HCT116 (cell line): ENCODE results near the gene CD248. TPM values are rescaled to one million over a fixed set of nuclear protein-coding genes. Genes with fewer than 3 reads are reported as not detected.

Experiments
- ATAC-seq: fragments of 200-7000 bp; cut with Tn5 transposase; 2 replicates; pipeline ENCODE4 v1.9.1; 2020; ENCODE audit warnings: mild to moderate bottlenecking, moderate library complexity
- BruUV-seq: library from RNA; stranded (reverse); fragments of 400-500 nt; replicated peaks from 2 replicates; lab custom pipeline; 2021; lab: Mats Ljungman, UMichigan
- CTCF ChIA-PET: fragments of 300-600 bp; sonication (Branson Sonifier 250); formaldehyde crosslinking; loops from one replicate; lab custom pipeline; 2021; ENCODE audit warnings: antibody characterized with exemption; lab: Charles Lee
- POLR2A ChIA-PET: fragments of 300-600, 350-600 bp; sonication (Branson Sonifier 250); formaldehyde crosslinking; loops from one replicate; lab custom pipeline; 2021; ENCODE audit warnings: antibody characterized with exemption; lab: Charles Lee
- RAD21 ChIA-PET, 2 experiments: fragments of 300-600 bp; sonication (Branson Sonifier 250); formaldehyde crosslinking; loops; one replicate each; lab custom pipeline; 2023; ENCODE audit warnings: low total read pairs in 2 of 2; ENCODE audit not compliant: uncharacterized antibody in 2 of 2, unreplicated experiment in 2 of 2, low non-redundant PET in 1 of 2; lab: Charles Lee
- DNase-seq: peaks from one replicate; pipeline ENCODE4 v3.0.0-alpha.2; 2010; ENCODE audit warnings: low read depth, low spot score
- H2AFZ ChIP-seq: fragments of 200-600 bp; shearing (Covaris generic), sonication (generic); 2 replicates; pipeline ENCODE4 v1.6.1; 2017; ENCODE audit warnings: low read depth, mixed run types, mixed read lengths, antibody characterized with exemption, low read length; ENCODE audit not compliant: poor library complexity, severe bottlenecking
- H3K27ac ChIP-seq: 2 replicates; pipeline ENCODE4 v1.5.1; 2012; ENCODE audit warnings: low read depth, low read length
- H3K27me3 ChIP-seq: fragments of 200-600 bp; sonication (generic); 2 replicates; pipeline ENCODE4 v1.6.1; 2016; ENCODE audit warnings: mixed run types, low read length, mixed read lengths; ENCODE audit not compliant: insufficient read depth
- H3K36me3 ChIP-seq, 2 experiments: fragments of 200-500 bp in 1 of 2; fragments of 200-600 bp in 1 of 2; sonication (Bioruptor generic) in 1 of 2; sonication (generic) in 1 of 2; 2 replicates each; pipeline versions ENCODE4 v1.5.1 to v1.6.1; 2014 to 2016; ENCODE audit warnings: low read length in 2 of 2, inconsistent platforms in 1 of 2, mixed read lengths in 1 of 2, mixed run types in 1 of 2; ENCODE audit not compliant: insufficient read depth in 2 of 2, control insufficient read depth in 1 of 2
- H3K4me1 ChIP-seq, 2 experiments: fragments of 200-600 bp in 1 of 2; sonication (generic) in 1 of 2; 2 replicates each; pipeline versions ENCODE4 v1.5.1 to v1.6.1; 2012 to 2017; ENCODE audit warnings: low read length in 2 of 2, inconsistent platforms in 1 of 2, mild to moderate bottlenecking in 1 of 2, mixed read lengths in 1 of 2, mixed run types in 1 of 2, moderate library complexity in 1 of 2; ENCODE audit not compliant: insufficient read depth in 2 of 2, control insufficient read depth in 1 of 2
- H3K4me2 ChIP-seq: fragments of 200-600 bp; sonication (generic); 2 replicates; pipeline ENCODE4 v1.6.1; 2017; ENCODE audit warnings: mixed run types, low read length, mixed read lengths
- H3K4me3 ChIP-seq, 2 experiments: fragments of 200-600 bp in 1 of 2; sonication (generic) in 1 of 2; replicated peaks in 1 of 2; 2 replicates each; pipeline ENCODE4 v1.5.1; 2011 to 2016; ENCODE audit warnings: low read length in 2 of 2, control low read depth in 1 of 2, low read depth in 1 of 2, mild to moderate bottlenecking in 1 of 2, mixed read lengths in 1 of 2, mixed run types in 1 of 2
- H3K79me2 ChIP-seq: fragments of 200-600 bp; sonication (generic); 2 replicates; pipeline ENCODE4 v1.6.1; 2017; ENCODE audit warnings: mild to moderate bottlenecking, mixed run types, low read length, moderate library complexity, mixed read lengths; ENCODE audit not compliant: insufficient read depth
- H3K9ac ChIP-seq: fragments of 200-600 bp; sonication (generic); 2 replicates; pipeline ENCODE4 v1.6.1; 2016; ENCODE audit warnings: low read length, mixed read lengths
- H3K9me2 ChIP-seq: fragments of 200-600 bp; sonication (generic), shearing (Covaris generic); 2 replicates; pipeline ENCODE4 v1.6.1; 2017; ENCODE audit warnings: mixed run types, mild to moderate bottlenecking, moderate library complexity; ENCODE audit not compliant: insufficient read depth
- H3K9me3 ChIP-seq, 2 experiments: fragments of 200-500 bp in 1 of 2; fragments of 200-600 bp in 1 of 2; sonication (Bioruptor generic) in 1 of 2; sonication (generic) in 1 of 2; 2 replicates each; pipeline ENCODE4 v1.6.1; 2014 to 2017; ENCODE audit warnings: low read length in 2 of 2, mixed read lengths in 2 of 2, inconsistent platforms in 1 of 2, low read depth in 1 of 2, mild to moderate bottlenecking in 1 of 2, mixed run types in 1 of 2, moderate library complexity in 1 of 2; ENCODE audit not compliant: control insufficient read depth in 1 of 2, insufficient read depth in 1 of 2
- H4K20me1 ChIP-seq: fragments of 200-600 bp; sonication (generic), shearing (Covaris generic); 2 replicates; pipeline ENCODE4 v1.6.1; 2017; ENCODE audit warnings: mixed run types, mild to moderate bottlenecking, moderate library complexity; ENCODE audit not compliant: insufficient read depth
- CBX3 ChIP-seq: IDR thresholded peaks from 2 replicates; pipeline ENCODE4 v1.6.1; 2012; ENCODE audit warnings: low read depth
- CEBPB ChIP-seq: IDR thresholded peaks from 2 replicates; pipeline ENCODE4 v1.6.1; 2012; ENCODE audit warnings: low read depth
- ELF1 ChIP-seq: IDR thresholded peaks from 2 replicates; pipeline ENCODE4 v1.6.1; 2012; ENCODE audit warnings: low read depth, borderline replicate concordance
- EZH2 ChIP-seq: fragments of 200-600 bp; sonication (generic); IDR thresholded peaks from 2 replicates; pipeline ENCODE4 v1.6.1; 2017; ENCODE audit warnings: antibody characterized with exemption, mixed run types
- EZH2phosphoT487 ChIP-seq: fragments of 200-600 bp; IDR thresholded peaks from 2 replicates; pipeline ENCODE4 v1.6.1; 2018; ENCODE audit warnings: antibody characterized with exemption, borderline replicate concordance
- JUND ChIP-seq: IDR thresholded peaks from 2 replicates; pipeline ENCODE4 v1.6.1; 2012
- POLR2A ChIP-seq: IDR thresholded peaks from 2 replicates; pipeline ENCODE4 v1.7.0; 2011; ENCODE audit warnings: borderline replicate concordance; ENCODE audit not compliant: insufficient read depth, insufficient read length; ENCODE audit errors: extremely low read depth
- POLR2AphosphoS5 ChIP-seq: IDR thresholded peaks from 2 replicates; pipeline ENCODE4 v1.6.1; 2011; ENCODE audit warnings: mild to moderate bottlenecking, low read depth, low read length, moderate library complexity
- RAD21 ChIP-seq: IDR thresholded peaks from 2 replicates; pipeline ENCODE4 v1.6.1; 2012; ENCODE audit warnings: low read depth, mild to moderate bottlenecking
- SIN3A ChIP-seq: IDR thresholded peaks from 2 replicates; pipeline ENCODE4 v1.6.1; 2012; ENCODE audit warnings: low read depth
- SP1 ChIP-seq: IDR thresholded peaks from 2 replicates; pipeline ENCODE4 v1.6.1; 2012; ENCODE audit warnings: low read depth
- SRF ChIP-seq: IDR thresholded peaks from 2 replicates; pipeline ENCODE4 v1.6.1; 2012; ENCODE audit warnings: low read depth
- TCF7L2 ChIP-seq: IDR thresholded peaks from 2 replicates; pipeline ENCODE4 v1.7.0; 2011; ENCODE audit warnings: borderline replicate concordance, inconsistent platforms; ENCODE audit not compliant: insufficient read depth, insufficient read length; ENCODE audit errors: extremely low read depth
- ZFX ChIP-seq: fragments of 450-650 bp; IDR thresholded peaks from 2 replicates; pipeline ENCODE4 v1.6.1; 2017
- intact Hi-C: fragments of 100-400 bp; cut with micrococcal nuclease; formaldehyde crosslinking; loops from 2 replicates; pipeline ENCODE4 v1.10.0; 2022
- total RNA-seq: library from RNA; stranded (reverse); gene quantifications from one replicate; pipeline ENCODE4 v1.2.1, GENCODE V29; 2021; ENCODE audit not compliant: unreplicated experiment
- TF ChIP-seq, protein P1 (sequence below): IDR thresholded peaks from 2 replicates; pipeline ENCODE4 v1.6.1; 2012; ENCODE audit warnings: low read depth
- TF ChIP-seq, protein P2 (sequence below): IDR thresholded peaks from 2 replicates; pipeline ENCODE4 v1.6.1; 2011; ENCODE audit warnings: mild to moderate bottlenecking, low read length, moderate library complexity; ENCODE audit not compliant: insufficient replicate concordance; ENCODE audit errors: extremely low read depth
- TF ChIP-seq, protein P3 (sequence below): IDR thresholded peaks from 2 replicates; pipeline ENCODE4 v1.6.1; 2012
- TF ChIP-seq, protein P4 (sequence below): IDR thresholded peaks from 2 replicates; pipeline ENCODE4 v1.6.1; 2012
- TF ChIP-seq, protein P5 (sequence below), 3 experiments: fragments of 200-600 bp in 1 of 3; sonication (generic) in 1 of 3; IDR thresholded peaks in 2 of 3; conservative IDR thresholded peaks in 1 of 3; 2 replicates each; pipeline ENCODE4 v1.5.1; 2012 to 2017; ENCODE audit warnings: low read depth in 2 of 3, low read length in 2 of 3, antibody characterized with exemption in 1 of 3, borderline replicate concordance in 1 of 3, control low read depth in 1 of 3, mild to moderate bottlenecking in 1 of 3, mixed read lengths in 1 of 3, mixed run types in 1 of 3, moderate library complexity in 1 of 3; ENCODE audit not compliant: insufficient read depth in 1 of 3

CD248 gene
- total RNA-seq, 1 experiment from 2014 or later = 0.32 TPM

DNA sequence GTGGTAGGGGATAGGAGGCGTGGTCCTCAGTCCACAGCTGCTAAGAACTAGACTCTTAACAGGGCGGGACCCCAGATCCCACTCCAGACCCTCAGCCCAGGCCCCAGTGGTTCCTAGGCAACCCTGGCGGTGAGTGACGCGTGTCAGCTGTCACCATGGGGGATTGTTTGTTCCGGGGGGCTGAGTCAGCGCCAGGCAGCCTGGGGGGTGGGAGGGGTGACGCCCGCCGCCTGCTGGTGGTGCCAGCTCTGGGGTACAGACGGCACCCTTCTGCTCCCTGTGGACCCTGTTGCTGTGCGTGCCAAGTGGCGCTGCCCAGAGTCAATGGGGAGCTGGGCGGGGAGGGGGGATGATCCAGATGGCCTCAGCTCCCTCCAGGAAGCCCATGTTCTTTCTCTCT lies 36.4 kb downstream of the CD248 start:
- no peaks in the 10 kb centered on the region; a peak in 1 of 4 replicates for H3K36me3 ChIP-seq
- ATAC-seq = no peak
- no peak overlapping the region for H3K4me3 ChIP-seq
- H3K9me3 ChIP-seq = no peaks in the 10 kb centered on the region
- POLR2A ChIA-PET = interaction anchor here (1.4 kb wide), 1 partner anchor 9 kb away, joined by 5 read pairs; the partner anchor contains the start of gene YIF1A
- H3K27me3 ChIP-seq = no peaks in the 10 kb centered on the region
- no peaks in the 10 kb centered on the region for H4K20me1 ChIP-seq
- H2AFZ ChIP-seq = no peak overlapping the region
- CTCF ChIA-PET = no interaction called here
- no peaks in the 10 kb centered on the region for H3K9me2 ChIP-seq
- H3K27ac ChIP-seq = no peak overlapping the region
- H3K79me2 ChIP-seq = no peaks in the 10 kb centered on the region
- TF ChIP-seq SP1 (no peak), ELF1 (no peak), EZH2 (no peak), POLR2A (no peak), EZH2phosphoT487 (no peak), CEBPB (no peak), SIN3A (no peak), TCF7L2 (no peak), RAD21 (no peak), SRF (no peak), ZFX (no peak), POLR2AphosphoS5 (no peak), JUND (no peak), CBX3 (no peak)
- TF ChIP-seq, protein P1, sequence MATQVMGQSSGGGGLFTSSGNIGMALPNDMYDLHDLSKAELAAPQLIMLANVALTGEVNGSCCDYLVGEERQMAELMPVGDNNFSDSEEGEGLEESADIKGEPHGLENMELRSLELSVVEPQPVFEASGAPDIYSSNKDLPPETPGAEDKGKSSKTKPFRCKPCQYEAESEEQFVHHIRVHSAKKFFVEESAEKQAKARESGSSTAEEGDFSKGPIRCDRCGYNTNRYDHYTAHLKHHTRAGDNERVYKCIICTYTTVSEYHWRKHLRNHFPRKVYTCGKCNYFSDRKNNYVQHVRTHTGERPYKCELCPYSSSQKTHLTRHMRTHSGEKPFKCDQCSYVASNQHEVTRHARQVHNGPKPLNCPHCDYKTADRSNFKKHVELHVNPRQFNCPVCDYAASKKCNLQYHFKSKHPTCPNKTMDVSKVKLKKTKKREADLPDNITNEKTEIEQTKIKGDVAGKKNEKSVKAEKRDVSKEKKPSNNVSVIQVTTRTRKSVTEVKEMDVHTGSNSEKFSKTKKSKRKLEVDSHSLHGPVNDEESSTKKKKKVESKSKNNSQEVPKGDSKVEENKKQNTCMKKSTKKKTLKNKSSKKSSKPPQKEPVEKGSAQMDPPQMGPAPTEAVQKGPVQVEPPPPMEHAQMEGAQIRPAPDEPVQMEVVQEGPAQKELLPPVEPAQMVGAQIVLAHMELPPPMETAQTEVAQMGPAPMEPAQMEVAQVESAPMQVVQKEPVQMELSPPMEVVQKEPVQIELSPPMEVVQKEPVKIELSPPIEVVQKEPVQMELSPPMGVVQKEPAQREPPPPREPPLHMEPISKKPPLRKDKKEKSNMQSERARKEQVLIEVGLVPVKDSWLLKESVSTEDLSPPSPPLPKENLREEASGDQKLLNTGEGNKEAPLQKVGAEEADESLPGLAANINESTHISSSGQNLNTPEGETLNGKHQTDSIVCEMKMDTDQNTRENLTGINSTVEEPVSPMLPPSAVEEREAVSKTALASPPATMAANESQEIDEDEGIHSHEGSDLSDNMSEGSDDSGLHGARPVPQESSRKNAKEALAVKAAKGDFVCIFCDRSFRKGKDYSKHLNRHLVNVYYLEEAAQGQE = no peak
- TF ChIP-seq, protein P2, sequence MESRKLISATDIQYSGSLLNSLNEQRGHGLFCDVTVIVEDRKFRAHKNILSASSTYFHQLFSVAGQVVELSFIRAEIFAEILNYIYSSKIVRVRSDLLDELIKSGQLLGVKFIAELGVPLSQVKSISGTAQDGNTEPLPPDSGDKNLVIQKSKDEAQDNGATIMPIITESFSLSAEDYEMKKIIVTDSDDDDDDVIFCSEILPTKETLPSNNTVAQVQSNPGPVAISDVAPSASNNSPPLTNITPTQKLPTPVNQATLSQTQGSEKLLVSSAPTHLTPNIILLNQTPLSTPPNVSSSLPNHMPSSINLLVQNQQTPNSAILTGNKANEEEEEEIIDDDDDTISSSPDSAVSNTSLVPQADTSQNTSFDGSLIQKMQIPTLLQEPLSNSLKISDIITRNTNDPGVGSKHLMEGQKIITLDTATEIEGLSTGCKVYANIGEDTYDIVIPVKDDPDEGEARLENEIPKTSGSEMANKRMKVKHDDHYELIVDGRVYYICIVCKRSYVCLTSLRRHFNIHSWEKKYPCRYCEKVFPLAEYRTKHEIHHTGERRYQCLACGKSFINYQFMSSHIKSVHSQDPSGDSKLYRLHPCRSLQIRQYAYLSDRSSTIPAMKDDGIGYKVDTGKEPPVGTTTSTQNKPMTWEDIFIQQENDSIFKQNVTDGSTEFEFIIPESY = no peak
- TF ChIP-seq, protein P3, sequence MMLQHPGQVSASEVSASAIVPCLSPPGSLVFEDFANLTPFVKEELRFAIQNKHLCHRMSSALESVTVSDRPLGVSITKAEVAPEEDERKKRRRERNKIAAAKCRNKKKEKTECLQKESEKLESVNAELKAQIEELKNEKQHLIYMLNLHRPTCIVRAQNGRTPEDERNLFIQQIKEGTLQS = no peak
- TF ChIP-seq, protein P4, sequence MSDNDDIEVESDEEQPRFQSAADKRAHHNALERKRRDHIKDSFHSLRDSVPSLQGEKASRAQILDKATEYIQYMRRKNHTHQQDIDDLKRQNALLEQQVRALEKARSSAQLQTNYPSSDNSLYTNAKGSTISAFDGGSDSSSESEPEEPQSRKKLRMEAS = no peak
- TF ChIP-seq, protein P5, sequence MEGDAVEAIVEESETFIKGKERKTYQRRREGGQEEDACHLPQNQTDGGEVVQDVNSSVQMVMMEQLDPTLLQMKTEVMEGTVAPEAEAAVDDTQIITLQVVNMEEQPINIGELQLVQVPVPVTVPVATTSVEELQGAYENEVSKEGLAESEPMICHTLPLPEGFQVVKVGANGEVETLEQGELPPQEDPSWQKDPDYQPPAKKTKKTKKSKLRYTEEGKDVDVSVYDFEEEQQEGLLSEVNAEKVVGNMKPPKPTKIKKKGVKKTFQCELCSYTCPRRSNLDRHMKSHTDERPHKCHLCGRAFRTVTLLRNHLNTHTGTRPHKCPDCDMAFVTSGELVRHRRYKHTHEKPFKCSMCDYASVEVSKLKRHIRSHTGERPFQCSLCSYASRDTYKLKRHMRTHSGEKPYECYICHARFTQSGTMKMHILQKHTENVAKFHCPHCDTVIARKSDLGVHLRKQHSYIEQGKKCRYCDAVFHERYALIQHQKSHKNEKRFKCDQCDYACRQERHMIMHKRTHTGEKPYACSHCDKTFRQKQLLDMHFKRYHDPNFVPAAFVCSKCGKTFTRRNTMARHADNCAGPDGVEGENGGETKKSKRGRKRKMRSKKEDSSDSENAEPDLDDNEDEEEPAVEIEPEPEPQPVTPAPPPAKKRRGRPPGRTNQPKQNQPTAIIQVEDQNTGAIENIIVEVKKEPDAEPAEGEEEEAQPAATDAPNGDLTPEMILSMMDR (IDR thresholded peaks at IDR 0.05 in 2 of 3, conservative IDR thresholded peaks at IDR 0.05 in 1 of 3; ENCODE audit: borderline replicate concordance in 1 of 3, insufficient read depth in 1 of 3, low read depth in 2 of 3, low read length in 2 of 3) = no peak
- DNase-seq = no peak
- RAD21 ChIA-PET = no interaction called here
- peaks cover 0 to 26% of the 10 kb centered on the region in 2 experiments; a peak in 2 of 4 replicates for H3K4me1 ChIP-seq
- H3K9ac ChIP-seq = no peak overlapping the region
- no peak overlapping the region for H3K4me2 ChIP-seq
- intact Hi-C loops = no loop called here
- no TSS peak for BruUV-seq
